ENCODE measurements around the gene VGLL1.
A peak's percentile ranks its signal among the peaks of the same experiment; 100 is the strongest.

VGLL1 gene, protein sequence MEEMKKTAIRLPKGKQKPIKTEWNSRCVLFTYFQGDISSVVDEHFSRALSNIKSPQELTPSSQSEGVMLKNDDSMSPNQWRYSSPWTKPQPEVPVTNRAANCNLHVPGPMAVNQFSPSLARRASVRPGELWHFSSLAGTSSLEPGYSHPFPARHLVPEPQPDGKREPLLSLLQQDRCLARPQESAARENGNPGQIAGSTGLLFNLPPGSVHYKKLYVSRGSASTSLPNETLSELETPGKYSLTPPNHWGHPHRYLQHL

DNA sequence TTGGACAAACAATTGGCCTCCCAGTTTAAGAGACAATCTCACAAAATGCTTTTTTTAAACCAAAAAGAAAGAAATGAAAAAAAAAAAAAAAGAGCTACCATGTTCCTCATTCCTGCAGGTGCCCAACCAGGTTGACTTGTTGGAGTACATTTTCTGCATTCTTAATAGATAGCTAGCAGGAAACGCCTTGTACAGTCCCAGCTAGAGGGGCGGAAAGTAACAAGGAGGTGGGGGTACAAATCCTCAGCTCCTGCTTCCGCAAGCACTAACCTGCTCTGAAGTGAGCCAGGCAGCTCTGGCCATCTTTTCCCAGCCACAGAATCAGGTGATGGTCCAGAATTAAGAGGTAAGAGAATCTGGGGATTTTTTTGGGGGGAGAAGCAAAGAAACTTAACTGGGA, at the start of gene VGLL1:
Gene VGLL1 (plus strand): TSS at position 265 of the 400 bp plus-strand sequence. CDS start 3,806 bp downstream, outside the sequence.
- DNase-seq = no peak

DNA sequence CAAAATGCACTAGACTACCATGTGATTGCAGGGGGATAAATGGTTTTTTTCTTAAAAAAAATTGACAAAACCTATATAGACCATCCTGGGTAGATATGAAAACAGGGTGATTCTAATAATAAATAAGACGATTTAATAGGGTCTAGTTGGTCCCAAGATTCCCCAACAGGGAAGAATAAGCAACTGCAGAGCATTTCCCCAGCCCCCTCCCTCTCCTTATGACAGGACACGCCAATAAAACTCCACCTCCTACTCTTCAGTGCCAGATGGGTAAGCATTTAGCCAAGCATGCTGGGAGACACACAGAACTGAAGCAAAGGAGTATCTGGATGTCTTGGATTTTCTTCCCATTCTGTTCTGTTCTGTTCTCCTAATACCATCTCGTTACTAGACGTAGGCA, 44.4 kb upstream of the VGLL1 start, which contains the start of gene BRS3:
Gene BRS3 (plus strand): TSS at position 301 of the 400 bp plus-strand sequence. CDS start 168 bp downstream, outside the sequence.
- no peak for DNase-seq

DNA sequence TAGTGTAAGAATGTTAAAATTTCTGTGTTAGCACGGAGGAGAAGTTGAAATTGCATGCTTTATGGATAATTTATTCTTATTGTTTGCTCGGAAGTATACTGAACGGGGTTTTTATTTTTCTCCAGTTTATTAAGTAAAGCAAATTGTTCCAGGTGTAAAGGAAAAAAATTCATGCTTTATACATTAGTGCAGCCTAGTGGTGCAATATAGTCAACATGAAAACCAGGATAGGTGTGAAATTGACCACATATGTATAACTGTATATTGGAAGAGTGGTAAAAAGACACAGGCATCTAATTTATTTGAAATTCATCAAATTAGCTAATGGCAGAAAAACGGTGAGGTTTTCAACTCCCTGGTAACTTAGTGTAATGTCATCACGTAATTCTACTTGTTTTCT, 43.3 kb upstream of the VGLL1 start:
- DNase-seq = no peak

DNA sequence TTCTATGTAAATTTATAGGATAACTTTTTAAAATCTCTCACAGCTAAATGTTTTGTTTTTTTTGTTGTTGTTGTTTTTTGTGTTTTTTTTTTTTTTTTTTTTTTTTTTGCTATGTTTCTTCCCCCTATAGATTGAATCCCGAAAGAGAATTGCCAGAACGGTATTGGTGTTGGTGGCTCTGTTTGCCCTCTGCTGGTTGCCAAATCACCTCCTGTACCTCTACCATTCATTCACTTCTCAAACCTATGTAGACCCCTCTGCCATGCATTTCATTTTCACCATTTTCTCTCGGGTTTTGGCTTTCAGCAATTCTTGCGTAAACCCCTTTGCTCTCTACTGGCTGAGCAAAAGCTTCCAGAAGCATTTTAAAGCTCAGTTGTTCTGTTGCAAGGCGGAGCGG, 40.2 kb upstream of the VGLL1 start:
- DNase-seq = no peak

DNA sequence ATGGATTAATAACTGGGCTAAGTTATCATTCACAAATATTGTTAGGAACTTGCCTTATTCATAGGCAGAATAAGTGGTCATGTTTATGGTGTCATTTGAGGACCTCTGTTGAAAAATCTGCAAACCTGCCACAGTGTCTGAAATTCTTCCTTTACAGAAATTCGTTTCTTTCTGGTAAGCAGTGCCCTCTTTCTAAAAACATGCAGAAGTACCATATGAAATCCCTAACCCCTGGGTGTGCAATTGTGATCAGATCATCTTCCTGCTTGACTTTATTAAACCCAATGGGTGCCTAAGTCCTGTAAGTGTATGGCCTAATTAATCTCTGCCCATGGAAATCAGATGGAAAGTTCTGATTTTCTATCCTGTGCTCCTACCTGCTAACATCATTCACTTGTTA, 39.0 kb upstream of the VGLL1 start:
- no peak for DNase-seq

DNA sequence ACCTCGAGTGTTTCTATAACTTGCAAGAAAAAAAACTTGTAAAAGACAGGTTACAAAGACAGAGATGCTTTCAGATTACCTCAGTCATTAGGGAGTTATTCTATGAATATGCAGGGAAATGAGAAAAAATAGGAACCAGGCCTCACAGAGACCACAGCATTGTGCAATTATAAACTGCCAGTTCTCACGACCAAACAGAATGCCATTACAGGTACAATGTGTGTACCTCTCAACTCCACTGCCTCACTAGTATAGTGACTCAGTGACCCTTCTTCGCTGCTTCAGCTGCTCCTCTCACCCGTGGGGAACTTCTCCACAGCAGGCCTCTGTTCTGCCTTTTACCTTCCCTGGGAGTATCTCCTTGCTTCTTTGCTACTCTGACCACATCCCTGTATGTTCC, 37.0 kb upstream of the VGLL1 start:
- DNase-seq = no peak

DNA sequence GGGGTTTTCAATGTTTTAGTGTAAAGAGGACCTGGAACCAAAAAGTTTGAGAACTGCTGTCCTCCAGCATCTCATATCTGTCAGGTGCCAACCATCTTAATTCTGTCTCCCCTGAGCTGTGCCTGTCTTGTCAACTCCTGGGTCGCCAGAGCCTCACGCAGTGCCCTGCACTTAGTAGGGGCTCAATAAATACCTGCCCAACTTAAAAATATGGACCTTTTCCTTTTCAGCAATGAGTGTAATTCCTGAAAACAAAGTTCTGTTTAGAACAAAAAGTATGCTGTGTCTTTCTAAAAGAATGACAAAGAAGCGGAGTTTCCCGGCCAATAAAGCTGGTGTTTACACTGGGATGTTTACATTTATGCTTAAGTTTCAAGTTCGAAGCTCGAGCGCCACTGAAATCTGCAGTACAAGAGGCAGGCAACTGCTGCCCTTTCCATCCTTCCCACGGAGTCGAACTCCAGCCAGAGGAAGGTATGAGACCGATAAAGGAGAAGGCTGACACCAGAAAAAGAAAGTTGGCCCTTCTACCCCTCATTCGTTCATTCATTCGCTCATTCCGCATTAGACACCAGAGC, 35.7 kb upstream of the VGLL1 start:
- no peak for DNase-seq

DNA sequence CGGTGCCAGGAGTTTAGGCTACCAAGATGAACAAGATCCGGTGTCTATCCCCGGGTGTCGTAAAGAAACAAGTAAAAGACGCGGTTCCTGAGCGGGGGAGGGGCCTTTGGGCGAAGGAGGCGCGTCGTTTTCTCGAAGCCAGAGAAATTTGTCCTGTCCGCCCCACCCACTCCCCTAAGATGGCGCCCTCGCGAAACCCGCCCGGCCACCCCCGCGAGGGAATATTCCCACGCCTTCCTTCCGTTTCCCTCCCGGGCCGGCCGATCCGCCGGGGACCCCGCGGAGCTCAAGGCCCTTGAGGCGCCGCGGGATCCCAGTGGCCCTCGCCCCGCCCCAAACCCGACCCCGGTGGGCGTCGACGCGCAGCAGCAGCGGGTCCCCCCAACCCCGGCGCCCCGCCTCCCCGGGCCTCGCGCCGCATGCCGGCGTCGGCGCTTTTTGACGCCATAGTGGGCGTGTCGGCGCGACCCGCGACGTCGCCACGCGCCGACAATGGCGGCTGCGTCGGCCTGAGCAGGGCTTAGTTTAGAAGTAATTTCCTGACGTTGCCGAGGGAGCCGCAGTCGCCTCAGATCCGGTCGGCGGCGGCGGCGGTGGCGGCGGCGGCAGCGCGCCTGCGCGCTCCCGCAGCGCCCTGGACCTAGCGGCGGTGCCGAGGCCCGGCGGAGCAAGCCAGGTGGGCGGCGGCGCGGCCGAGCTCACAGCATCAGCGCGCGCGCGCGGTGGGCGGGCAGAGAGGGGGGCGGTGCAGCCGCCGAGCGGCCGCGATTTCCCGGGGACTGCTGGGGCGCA, 35.1 kb upstream of the VGLL1 start:
- peak; percentile 65 to 70 for DNase-seq

DNA sequence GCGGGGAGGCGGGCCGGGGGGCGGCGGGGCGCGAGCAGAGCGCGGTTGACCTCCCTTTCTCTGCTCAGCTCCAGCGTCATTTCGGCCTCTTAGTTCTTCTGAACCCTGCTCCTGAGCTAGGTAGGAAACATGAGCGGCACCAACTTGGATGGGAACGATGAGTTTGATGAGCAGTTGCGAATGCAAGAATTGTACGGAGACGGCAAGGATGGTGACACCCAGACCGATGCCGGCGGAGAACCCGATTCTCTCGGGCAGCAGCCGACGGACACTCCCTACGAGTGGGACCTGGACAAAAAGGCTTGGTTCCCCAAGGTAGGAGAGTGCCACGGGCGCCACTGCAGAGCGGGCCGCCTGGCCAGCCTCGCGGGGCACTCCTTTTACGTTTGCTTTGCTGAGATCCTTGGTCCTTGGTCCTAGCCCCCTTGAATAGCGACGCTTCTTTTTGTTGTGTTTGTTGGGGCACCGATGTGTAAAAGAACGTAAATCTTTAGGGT, 34.4 kb upstream of the VGLL1 start, which contains the start of gene HTATSF1:
Gene HTATSF1 (plus strand): TSS at position 37 of the 497 bp plus-strand sequence. CDS start 93 bp downstream, at position 130.
- DNase-seq = no peak

DNA sequence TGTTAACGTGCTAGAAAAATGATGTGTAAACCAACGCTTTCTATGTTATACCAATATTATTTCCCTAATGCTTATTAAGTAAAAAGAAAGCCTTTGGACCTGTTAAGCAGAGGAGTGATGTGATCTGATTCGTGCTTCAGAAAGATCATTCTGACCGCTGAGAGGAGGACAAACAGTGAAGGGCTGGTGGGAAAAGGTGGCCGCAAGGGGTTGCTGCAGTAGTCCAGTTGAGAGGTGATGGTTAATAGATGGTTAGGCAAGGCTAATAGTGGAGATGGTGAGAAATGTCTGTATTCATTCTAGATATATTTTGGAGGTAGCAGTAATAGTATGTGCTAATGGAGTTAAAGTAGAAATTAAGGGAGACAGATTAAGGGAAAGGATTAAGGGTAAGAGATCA, 12.9 kb upstream of the VGLL1 start:
- no peak for DNase-seq

DNA sequence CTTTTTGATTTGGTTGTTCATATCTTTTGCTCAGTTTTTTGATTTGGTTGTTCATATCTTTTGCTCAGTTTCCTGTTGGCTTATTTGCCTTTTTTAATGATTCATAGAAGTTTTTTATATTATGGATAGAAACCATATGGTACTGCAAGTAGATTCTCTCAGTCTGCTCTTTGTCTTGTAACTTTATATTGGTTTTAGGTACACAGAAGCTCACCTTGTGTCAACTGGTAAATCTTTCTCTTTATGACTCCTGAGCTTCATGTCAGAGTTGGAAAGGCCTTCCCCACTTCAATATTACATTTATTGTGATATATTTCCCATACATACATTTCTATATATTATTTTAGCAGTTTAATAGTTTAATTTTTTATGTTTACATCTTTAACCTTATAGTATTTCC, 8.2 kb upstream of the VGLL1 start:
- DNase-seq = no peak

DNA sequence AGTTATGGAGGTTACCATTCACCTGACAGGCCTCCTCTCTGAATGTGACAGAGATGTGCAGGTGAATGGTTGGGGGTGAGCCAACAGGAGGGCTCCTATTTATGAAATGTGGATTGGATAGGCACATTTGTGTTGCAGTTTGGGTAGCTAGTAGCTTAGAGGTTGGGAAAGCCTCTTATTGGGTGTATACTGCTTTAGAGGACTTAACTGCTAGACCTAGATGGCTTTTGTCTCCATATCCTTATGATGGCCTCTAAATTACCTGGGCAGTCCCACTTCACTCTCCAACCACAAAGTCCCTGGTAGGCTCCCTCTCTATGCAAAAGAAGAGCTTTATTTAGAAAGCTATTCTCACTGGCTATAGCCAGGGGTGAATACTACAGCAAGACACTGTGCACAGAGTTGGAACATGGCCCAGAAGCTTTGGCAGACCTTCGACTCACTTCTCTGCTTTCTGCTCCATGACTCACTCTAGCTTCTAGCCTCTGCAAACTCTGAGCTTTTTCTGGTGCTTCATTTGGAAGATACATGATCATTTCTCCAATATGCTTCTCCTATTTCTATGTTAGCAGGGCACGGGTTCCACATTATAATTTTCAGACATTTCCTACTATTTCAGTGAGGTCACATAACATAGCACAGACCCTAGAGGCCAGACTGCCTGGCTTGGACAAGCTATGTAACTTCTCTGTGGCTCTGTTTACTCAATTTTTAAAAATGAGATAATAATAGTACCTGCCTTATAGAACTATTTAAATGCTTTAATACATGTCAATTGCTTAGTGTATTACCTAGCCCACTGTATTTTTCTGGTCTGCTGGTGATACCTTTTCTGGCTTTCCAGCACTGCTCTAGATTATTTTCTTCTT, 6.0 kb upstream of the VGLL1 start:
- no peak for DNase-seq

DNA sequence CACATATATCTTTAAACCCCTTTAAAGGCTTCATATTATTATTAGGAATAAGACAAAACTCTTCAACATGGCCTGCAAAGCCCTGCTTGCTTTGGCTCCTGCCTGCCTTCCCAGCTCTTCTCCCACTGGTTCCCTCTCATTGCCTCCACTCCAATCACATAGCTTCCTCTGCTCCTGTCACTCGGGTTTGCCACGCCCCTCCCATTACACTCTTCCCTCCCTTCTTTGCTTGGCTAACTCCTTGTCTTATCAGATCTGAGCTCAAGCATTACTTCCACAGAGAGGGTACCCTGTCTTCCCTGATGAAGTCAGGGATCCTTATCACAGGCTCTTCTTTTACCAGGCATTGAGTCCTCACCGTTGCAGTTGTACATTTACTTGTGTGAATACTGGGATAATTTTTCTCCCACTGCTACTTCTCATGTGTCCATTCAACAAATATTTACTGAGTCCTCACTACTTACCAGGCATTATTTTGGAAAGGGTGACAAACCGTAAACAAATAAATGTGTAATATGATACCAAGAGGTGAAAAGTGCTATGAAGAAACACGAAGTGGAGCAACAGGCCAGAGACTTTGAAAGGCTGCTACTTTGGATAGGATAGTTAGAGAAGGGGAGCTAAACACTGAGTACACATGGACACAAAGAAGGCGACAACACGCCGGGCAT, 3.2 kb upstream of the VGLL1 start:
- no peak for DNase-seq

DNA sequence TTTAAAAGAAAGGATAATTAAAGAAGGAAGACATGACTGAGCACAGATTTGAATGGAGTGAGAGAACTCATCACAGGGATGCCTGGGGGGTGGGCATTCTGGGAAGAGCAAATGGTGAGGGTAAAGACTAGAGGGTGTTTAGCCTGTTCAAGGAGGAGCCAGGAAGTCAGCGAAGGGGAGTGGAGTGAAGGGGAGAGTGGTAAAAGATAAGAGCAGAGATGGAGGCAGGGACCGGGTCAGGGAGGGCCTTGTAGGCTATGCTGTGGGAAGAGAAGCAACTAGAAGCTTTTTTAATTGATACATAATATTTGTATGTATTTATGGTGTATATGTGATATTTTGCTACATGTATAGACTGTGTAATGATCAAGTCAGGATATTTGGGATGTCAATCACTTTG, 2.2 kb upstream of the VGLL1 start:
- no peak for DNase-seq

DNA sequence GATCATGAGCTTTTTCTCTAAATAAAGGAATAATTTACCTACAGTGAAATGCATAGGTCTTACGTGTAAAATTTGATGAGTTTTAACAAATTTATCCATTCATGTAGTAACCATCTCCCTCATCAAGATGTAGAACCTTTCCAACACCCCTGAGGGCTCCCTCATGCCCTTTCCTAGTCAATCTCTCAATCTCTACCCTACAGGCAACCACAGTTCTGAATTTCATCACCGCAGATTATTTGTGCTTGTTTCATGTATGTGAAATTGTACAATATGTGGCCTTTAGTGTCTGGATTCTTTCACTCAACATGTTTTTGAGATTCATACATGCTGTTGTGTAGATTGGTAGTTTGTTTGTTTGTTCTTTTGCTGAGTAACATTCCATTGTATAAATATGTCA, 2.1 kb downstream of the VGLL1 start:
- no peak for DNase-seq

DNA sequence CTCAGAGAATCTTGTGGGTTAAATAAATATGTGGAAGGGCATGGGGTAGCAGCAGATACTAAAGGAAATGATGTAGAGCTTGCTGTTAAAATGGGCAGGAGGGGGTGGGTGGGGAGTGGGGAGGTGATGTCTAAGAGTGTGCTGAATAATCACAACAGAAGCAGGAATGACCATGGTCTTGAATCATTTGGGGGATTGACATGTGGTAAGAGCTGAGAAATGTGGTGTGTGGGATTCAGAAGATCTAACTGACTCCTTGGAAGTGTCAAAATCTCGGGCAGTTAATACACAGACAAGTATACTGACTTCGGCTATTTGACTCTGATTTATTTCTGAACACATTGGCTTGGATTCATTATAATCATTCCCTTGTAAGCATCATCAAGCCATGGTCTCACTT, 6.8 kb downstream of the VGLL1 start:
- no peak for DNase-seq

DNA sequence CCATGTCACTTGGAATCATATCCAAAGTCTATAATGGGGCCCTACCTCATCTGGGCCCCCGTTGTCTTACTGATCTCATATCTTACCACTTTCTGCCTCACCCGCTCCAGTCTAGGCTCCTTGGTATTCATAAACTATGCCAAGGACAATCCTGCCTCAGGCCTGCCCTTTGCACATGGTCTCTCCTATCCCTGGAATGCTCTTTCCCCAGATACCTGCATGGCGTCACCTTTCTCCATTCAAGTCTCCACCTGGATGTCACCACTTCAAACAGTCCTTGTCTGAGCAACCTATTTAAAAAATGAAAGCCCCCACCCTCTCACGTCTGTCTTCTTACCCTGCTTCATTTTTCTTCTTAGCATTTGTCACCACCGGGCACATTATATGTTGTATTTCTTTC, 8.2 kb downstream of the VGLL1 start:
- DNase-seq = no peak

DNA sequence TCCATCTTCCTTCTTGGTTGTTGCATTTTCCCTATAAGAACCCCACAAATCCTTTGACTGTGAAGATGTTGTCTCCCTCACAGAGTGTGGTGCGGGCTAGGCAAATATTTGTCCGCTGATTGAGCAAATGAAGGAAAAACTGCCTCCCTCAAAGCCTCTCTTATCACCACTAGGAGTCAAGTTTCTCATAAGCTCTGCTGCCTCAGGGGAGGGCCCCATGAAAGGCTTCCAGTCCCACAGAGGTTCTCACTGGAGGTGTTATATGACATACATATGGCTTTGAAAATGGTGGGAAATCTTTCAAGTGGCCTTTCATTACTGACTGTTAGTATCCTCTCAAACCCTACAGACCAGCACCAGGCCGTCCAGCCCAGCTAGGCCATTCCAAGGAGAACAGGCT, 9.3 kb downstream of the VGLL1 start:
- DNase-seq = no peak

DNA sequence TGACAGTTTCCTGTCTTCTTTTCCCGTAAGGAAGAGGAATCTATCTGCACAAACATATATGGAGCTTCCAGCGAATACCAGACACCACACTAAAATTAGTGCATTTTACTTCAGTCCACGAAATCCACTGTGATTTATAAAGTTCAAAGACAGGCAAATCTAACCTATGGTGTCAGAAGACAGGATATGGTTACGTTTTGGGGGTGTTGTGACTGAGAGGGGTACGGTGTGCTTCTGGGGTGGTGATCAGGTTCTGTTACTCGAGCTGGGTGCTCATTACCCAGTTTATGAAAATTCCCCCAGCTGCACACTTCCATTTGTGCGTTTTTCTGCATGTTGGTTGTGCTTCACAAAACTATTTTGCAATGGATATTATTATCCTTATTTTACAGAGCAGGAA, 10.3 kb downstream of the VGLL1 start:
- no peak for DNase-seq

DNA sequence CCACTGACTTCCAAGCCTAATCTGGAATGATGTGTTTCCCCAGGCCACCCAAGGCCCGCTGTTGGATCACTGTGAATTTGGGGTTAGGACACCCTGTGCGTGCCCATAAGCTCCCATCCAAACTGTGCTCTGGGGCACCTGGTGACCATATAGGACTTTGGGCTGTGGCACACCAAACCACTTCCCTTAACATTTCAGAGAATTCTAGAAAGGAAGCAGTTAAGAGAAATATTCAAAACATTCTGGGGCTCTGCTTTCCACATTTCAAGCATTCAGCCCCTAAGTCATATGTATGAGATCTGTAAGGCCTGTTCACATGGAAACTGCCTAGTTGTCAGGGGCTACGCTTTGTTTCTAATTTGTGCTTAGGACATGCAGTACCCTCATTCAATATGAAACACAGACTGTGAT, 14.4 kb downstream of the VGLL1 start:
- no peak for DNase-seq

DNA sequence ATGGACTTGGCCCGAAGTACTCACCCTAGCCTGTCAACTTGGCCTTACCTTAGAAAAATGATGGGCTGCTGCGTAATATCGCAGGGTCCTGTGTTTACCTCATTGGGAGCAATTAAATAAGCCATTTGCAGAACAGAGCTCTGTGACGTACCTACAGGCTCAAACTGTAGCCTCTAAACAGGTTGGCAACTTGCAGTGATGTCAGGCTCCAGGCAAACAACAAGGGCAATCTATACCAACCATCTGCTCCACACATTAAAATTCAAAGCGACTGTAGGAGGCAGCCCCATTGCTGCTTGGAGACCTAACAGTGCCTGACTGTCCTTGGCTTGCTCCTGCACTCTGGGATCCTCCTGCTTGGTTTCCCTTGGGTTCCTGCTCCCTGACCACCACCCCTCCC, 17.2 kb downstream of the VGLL1 start:
- DNase-seq = no peak

DNA sequence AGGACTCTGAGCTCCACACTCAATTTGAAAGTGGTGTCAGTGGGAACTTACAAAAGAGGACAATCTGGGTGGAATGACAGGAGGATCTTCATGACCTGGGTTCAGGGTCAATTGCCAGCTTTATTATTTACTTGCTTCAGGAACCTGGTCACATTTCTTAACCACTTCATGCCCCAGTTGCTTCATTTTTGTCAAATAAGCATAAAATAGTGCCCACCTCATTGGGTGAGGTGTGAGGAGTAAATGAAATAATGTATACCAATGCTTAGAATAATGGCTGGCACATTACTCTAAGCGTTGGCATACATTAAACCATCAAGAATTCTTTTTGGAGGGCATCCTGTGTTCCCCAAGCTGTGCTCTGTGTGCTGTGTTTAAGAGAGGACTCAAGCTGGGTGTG, 19.4 kb downstream of the VGLL1 start:
- no peak for DNase-seq
